ENCODE data around the gene SAMD3. TPM values are rescaled to one million over a fixed set of nuclear protein-coding genes. Genes with fewer than 3 reads are reported as not detected.

SAMD3 gene
- polyA plus RNA-seq, 1 of the 3 experiments (the other 2 are of a cell fraction): 16.0 TPM

DNA sequence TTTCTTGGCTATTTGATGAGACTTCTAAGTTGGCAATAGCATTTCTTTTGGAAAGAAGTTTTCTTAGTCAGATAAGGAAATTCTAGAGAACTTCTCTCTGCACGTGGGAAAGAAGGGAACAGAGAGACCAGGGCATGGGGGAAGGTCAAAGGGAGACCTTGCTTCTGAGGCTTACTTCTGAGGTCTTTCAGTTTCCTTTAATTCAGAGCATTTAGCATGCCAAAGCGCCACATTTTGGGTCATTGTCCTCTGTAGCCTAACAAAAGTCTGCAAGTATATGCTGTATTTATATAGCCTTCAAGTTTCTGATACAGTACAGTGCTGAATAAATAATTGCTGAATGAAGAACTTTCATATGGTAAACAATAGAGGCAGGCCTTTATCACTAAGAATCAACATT, 95.6 kb downstream of the SAMD3 start:
- Histone ChIP-seq H3K4me2 (no peak overlapping the region), H3K9me2 (no peaks in the 10 kb centered on the region), H3K9me3 (no peaks in the 10 kb centered on the region), H2AFZ (ENCODE audit: low read depth) (no peak overlapping the region), H4K20me1 (ENCODE audit: insufficient read depth) (no peaks in the 10 kb centered on the region), H3K4me3 (ENCODE audit: low read depth in 2 of 2, low read length in 1 of 2) (no peak overlapping the region), H3K4me1 (ENCODE audit: control insufficient read depth in 1 of 2, insufficient read depth in 2 of 2, low read depth in 1 of 2, low read length in 1 of 2) (peaks cover 0 to 16% of the 10 kb centered on the region in 2 experiments; a peak in 1 of 4 replicates), H3F3A (replicated peaks; ENCODE audit: insufficient read depth) (peaks cover 10% of the 10 kb centered on the region), H3K79me2 (ENCODE audit: insufficient read depth) (no peaks in the 10 kb centered on the region), H3K27ac (ENCODE audit: low read depth in 2 of 2, low read length in 1 of 2) (no peak overlapping the region), H3K36me3 (replicated peaks in 1 of 2; ENCODE audit: control insufficient read depth in 1 of 2, insufficient read depth in 2 of 2, low read length in 1 of 2) (peaks cover 1 to 5% of the 10 kb centered on the region in 2 experiments), H3K27me3 (ENCODE audit: insufficient read depth) (no peaks in the 10 kb centered on the region), H3K9ac (no peak overlapping the region)
- TF ChIP-seq TEAD4 (IDR thresholded peaks at IDR 0.05; ENCODE audit: borderline replicate concordance, insufficient read depth): no peak
- TF ChIP-seq, protein P1, sequence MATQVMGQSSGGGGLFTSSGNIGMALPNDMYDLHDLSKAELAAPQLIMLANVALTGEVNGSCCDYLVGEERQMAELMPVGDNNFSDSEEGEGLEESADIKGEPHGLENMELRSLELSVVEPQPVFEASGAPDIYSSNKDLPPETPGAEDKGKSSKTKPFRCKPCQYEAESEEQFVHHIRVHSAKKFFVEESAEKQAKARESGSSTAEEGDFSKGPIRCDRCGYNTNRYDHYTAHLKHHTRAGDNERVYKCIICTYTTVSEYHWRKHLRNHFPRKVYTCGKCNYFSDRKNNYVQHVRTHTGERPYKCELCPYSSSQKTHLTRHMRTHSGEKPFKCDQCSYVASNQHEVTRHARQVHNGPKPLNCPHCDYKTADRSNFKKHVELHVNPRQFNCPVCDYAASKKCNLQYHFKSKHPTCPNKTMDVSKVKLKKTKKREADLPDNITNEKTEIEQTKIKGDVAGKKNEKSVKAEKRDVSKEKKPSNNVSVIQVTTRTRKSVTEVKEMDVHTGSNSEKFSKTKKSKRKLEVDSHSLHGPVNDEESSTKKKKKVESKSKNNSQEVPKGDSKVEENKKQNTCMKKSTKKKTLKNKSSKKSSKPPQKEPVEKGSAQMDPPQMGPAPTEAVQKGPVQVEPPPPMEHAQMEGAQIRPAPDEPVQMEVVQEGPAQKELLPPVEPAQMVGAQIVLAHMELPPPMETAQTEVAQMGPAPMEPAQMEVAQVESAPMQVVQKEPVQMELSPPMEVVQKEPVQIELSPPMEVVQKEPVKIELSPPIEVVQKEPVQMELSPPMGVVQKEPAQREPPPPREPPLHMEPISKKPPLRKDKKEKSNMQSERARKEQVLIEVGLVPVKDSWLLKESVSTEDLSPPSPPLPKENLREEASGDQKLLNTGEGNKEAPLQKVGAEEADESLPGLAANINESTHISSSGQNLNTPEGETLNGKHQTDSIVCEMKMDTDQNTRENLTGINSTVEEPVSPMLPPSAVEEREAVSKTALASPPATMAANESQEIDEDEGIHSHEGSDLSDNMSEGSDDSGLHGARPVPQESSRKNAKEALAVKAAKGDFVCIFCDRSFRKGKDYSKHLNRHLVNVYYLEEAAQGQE (IDR thresholded peaks at IDR 0.05; ENCODE audit: low read depth, low read length): no peak
- TF ChIP-seq, protein P2, sequence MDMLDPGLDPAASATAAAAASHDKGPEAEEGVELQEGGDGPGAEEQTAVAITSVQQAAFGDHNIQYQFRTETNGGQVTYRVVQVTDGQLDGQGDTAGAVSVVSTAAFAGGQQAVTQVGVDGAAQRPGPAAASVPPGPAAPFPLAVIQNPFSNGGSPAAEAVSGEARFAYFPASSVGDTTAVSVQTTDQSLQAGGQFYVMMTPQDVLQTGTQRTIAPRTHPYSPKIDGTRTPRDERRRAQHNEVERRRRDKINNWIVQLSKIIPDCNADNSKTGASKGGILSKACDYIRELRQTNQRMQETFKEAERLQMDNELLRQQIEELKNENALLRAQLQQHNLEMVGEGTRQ (IDR thresholded peaks at IDR 0.05; ENCODE audit: borderline replicate concordance, low read depth, low read length): no peak
- TF ChIP-seq TAF1 (IDR thresholded peaks at IDR 0.05; ENCODE audit: borderline replicate concordance, low read depth, low read length): no peak
- TF ChIP-seq, protein P3, sequence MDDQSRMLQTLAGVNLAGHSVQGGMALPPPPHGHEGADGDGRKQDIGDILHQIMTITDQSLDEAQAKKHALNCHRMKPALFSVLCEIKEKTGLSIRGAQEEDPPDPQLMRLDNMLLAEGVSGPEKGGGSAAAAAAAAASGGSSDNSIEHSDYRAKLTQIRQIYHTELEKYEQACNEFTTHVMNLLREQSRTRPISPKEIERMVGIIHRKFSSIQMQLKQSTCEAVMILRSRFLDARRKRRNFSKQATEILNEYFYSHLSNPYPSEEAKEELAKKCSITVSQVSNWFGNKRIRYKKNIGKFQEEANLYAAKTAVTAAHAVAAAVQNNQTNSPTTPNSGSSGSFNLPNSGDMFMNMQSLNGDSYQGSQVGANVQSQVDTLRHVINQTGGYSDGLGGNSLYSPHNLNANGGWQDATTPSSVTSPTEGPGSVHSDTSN (IDR thresholded peaks at IDR 0.05): no peak
- TF ChIP-seq GATA2 (CRISPR knock-in tag; IDR thresholded peaks at IDR 0.05): no peak
- no peak for TF ChIP-seq FOXM1 (IDR thresholded peaks at IDR 0.05; ENCODE audit: low read depth)
- TF ChIP-seq POLR2AphosphoS5 (IDR thresholded peaks at IDR 0.05; ENCODE audit: low read depth, low read length): no peak
- TF ChIP-seq RAD21 (IDR thresholded peaks at IDR 0.05; ENCODE audit: low read length): no peak
- no peak for TF ChIP-seq ELF1 (IDR thresholded peaks at IDR 0.05)
- TF ChIP-seq, protein P4, sequence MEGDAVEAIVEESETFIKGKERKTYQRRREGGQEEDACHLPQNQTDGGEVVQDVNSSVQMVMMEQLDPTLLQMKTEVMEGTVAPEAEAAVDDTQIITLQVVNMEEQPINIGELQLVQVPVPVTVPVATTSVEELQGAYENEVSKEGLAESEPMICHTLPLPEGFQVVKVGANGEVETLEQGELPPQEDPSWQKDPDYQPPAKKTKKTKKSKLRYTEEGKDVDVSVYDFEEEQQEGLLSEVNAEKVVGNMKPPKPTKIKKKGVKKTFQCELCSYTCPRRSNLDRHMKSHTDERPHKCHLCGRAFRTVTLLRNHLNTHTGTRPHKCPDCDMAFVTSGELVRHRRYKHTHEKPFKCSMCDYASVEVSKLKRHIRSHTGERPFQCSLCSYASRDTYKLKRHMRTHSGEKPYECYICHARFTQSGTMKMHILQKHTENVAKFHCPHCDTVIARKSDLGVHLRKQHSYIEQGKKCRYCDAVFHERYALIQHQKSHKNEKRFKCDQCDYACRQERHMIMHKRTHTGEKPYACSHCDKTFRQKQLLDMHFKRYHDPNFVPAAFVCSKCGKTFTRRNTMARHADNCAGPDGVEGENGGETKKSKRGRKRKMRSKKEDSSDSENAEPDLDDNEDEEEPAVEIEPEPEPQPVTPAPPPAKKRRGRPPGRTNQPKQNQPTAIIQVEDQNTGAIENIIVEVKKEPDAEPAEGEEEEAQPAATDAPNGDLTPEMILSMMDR (IDR thresholded peaks at IDR 0.05): no peak
- TF ChIP-seq CHD2 (IDR thresholded peaks at IDR 0.05; ENCODE audit: low read length, partially characterized antibody): no peak
- no peak for TF ChIP-seq SMC3 (IDR thresholded peaks at IDR 0.05; ENCODE audit: low read depth, low read length)
- no peak for TF ChIP-seq MXI1 (IDR thresholded peaks at IDR 0.05; ENCODE audit: low read depth, low read length)
- no peak for TF ChIP-seq SIN3A (IDR thresholded peaks at IDR 0.05; ENCODE audit: borderline replicate concordance, low read depth, low read length)
- TF ChIP-seq RFX5 (IDR thresholded peaks at IDR 0.05; ENCODE audit: low read length): no peak
- 61% methylated on average over 2 of the region's 2 CpGs for WGBS (ENCODE audit: low lambda C conversion rate)
- no peak for DNase-seq
- ChIA-PET CTCF (no interaction called here), POLR2A (no interaction called here)
